NB4 (cell line): ENCODE measurements around the gene INF2.

Experiments used
- MYC ChIP-seq: IDR thresholded peaks from 2 replicates; pipeline ENCODE4 v1.6.1; 2011; ENCODE audit warnings: low read depth, low read length
- TF ChIP-seq, protein P1 (sequence below): IDR thresholded peaks from one replicate; pipeline ENCODE4 v1.5.1; 2012; ENCODE audit warnings: low read depth, low read length
- TF ChIP-seq, protein P2 (sequence below): IDR thresholded peaks from 2 replicates; pipeline ENCODE4 v1.6.1; 2011; ENCODE audit warnings: low read depth, low read length

DNA sequence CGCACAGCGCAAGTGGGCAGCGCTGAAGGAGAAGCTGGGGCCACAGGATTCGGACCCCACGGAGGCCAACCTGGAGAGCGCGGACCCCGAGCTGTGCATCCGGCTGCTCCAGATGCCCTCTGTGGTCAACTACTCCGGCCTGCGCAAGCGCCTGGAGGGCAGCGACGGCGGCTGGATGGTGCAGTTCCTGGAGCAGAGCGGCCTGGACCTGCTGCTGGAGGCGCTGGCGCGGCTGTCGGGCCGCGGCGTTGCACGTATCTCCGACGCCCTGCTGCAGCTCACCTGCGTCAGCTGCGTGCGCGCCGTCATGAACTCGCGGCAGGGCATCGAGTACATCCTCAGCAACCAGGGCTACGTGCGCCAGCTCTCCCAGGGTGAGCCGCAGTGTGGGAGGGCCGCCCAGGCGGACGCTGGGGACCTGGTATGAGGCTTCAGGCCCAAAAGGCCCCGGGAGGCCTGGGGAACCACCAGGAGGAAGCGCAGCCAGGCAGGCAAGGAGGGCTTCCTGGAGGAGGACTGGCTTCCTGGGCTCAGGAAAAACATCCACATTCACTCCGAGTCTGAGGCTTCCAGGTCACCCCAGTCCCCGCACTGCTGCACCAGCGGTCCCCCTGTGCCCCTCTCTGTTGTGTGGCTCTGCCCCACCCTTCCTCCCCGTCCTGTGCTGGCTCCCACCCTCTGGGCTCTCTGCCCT lies 12.1 kb downstream of the INF2 start:
- TF ChIP-seq, protein P1, sequence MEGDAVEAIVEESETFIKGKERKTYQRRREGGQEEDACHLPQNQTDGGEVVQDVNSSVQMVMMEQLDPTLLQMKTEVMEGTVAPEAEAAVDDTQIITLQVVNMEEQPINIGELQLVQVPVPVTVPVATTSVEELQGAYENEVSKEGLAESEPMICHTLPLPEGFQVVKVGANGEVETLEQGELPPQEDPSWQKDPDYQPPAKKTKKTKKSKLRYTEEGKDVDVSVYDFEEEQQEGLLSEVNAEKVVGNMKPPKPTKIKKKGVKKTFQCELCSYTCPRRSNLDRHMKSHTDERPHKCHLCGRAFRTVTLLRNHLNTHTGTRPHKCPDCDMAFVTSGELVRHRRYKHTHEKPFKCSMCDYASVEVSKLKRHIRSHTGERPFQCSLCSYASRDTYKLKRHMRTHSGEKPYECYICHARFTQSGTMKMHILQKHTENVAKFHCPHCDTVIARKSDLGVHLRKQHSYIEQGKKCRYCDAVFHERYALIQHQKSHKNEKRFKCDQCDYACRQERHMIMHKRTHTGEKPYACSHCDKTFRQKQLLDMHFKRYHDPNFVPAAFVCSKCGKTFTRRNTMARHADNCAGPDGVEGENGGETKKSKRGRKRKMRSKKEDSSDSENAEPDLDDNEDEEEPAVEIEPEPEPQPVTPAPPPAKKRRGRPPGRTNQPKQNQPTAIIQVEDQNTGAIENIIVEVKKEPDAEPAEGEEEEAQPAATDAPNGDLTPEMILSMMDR, result no peak
- no peak for TF ChIP-seq MYC
- TF ChIP-seq, protein P2, sequence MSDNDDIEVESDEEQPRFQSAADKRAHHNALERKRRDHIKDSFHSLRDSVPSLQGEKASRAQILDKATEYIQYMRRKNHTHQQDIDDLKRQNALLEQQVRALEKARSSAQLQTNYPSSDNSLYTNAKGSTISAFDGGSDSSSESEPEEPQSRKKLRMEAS, result no peak
